ENCODE results near the gene FAM185A.

The FAM185A gene

GRCh38 chr7:102856036-102856435 lies 107.2 kb downstream of the FAM185A start:
- no peak for DNase-seq (ENCODE audit: low read depth in 2 of 2)
- no peak overlapping the region for H3K4me3 ChIP-seq (replicated peaks in 1 of 2; ENCODE audit: low read depth in 2 of 2, low read length in 2 of 2)
- TF ChIP-seq, protein P1, sequence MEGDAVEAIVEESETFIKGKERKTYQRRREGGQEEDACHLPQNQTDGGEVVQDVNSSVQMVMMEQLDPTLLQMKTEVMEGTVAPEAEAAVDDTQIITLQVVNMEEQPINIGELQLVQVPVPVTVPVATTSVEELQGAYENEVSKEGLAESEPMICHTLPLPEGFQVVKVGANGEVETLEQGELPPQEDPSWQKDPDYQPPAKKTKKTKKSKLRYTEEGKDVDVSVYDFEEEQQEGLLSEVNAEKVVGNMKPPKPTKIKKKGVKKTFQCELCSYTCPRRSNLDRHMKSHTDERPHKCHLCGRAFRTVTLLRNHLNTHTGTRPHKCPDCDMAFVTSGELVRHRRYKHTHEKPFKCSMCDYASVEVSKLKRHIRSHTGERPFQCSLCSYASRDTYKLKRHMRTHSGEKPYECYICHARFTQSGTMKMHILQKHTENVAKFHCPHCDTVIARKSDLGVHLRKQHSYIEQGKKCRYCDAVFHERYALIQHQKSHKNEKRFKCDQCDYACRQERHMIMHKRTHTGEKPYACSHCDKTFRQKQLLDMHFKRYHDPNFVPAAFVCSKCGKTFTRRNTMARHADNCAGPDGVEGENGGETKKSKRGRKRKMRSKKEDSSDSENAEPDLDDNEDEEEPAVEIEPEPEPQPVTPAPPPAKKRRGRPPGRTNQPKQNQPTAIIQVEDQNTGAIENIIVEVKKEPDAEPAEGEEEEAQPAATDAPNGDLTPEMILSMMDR (IDR thresholded peaks at IDR 0.05; ENCODE audit: low read depth, low read length), result no peak

Measured in cardiac fibroblast (primary cell).